Keratinocyte (primary cell): Measurements from ENCODE around the gene HIVEP2. TPM values are rescaled to one million over a fixed set of nuclear protein-coding genes. Genes with fewer than 3 reads are reported as not detected.

Source experiments
- DNase-seq: peaks from one replicate; pipeline ENCODE4 v3.0.0-alpha.2; 2011; ENCODE audit warnings: low read depth, missing footprints, low spot score
- FAIRE-seq: peaks from 2 replicates; lab custom pipeline; 2011; peaks lifted over from hg19 to GRCh38; lab: Jason Lieb, UNC
- H2AFZ ChIP-seq: 2 replicates; pipeline ENCODE4 v1.6.0; 2012; ENCODE audit warnings: low read length, control low read depth, inconsistent platforms; ENCODE audit not compliant: control insufficient read depth
- H3K27ac ChIP-seq: 2 replicates; pipeline ENCODE4 v1.5.1; 2011; ENCODE audit warnings: low read length; ENCODE audit not compliant: control insufficient read depth, insufficient read depth
- H3K27me3 ChIP-seq: 3 replicates; pipeline ENCODE4 v1.6.0; 2011; ENCODE audit warnings: low read length; ENCODE audit not compliant: control insufficient read depth, insufficient read depth; ENCODE audit errors: extremely low read depth
- H3K36me3 ChIP-seq, 2 experiments: 2 replicates in 1 of 2; 3 replicates in 1 of 2; pipeline ENCODE4 v1.5.1; 2011; ENCODE audit warnings: low read length in 2 of 2, mild to moderate bottlenecking in 1 of 2; ENCODE audit not compliant: control insufficient read depth in 2 of 2, insufficient read depth in 2 of 2; ENCODE audit errors: extremely low read depth in 1 of 2
- H3K4me1 ChIP-seq: 3 replicates; pipeline ENCODE4 v1.5.1; 2011; ENCODE audit warnings: low read length; ENCODE audit not compliant: control insufficient read depth, insufficient read depth; ENCODE audit errors: extremely low read depth
- H3K4me2 ChIP-seq: 3 replicates; pipeline ENCODE4 v1.6.0; 2011; ENCODE audit warnings: low read depth, low read length; ENCODE audit not compliant: control insufficient read depth, insufficient read depth; ENCODE audit errors: extremely low read depth
- H3K4me3 ChIP-seq, 3 experiments: fragments of 200-600 bp in 1 of 3; sonication (generic) in 1 of 3; 2 replicates in 2 of 3; 3 replicates in 1 of 3; pipeline ENCODE4 v1.5.1; 2011 to 2016; ENCODE audit warnings: low read length in 3 of 3, mild to moderate bottlenecking in 3 of 3, control low read depth in 2 of 3, inconsistent platforms in 1 of 3, low read depth in 1 of 3, mixed read lengths in 1 of 3, mixed run types in 1 of 3, moderate library complexity in 1 of 3; ENCODE audit not compliant: control insufficient read depth in 2 of 3, insufficient read depth in 2 of 3; ENCODE audit errors: extremely low read depth in 1 of 3
- H3K79me2 ChIP-seq: 2 replicates; pipeline ENCODE4 v1.6.0; 2012; ENCODE audit warnings: low read length; ENCODE audit not compliant: control insufficient read depth, insufficient read depth
- H3K9ac ChIP-seq: 3 replicates; pipeline ENCODE4 v1.6.0; 2011; ENCODE audit warnings: low read length; ENCODE audit not compliant: control insufficient read depth, insufficient read depth; ENCODE audit errors: extremely low read depth
- H3K9me1 ChIP-seq: 3 replicates; pipeline ENCODE4 v1.6.0; 2011; ENCODE audit warnings: low read length; ENCODE audit not compliant: control insufficient read depth, insufficient read depth; ENCODE audit errors: extremely low read depth
- H3K9me3 ChIP-seq: 2 replicates; pipeline ENCODE4 v1.5.1; 2012; ENCODE audit warnings: low read depth, low read length; ENCODE audit not compliant: control insufficient read depth
- H4K20me1 ChIP-seq: 3 replicates; pipeline ENCODE4 v1.6.0; 2011; ENCODE audit warnings: low read length; ENCODE audit not compliant: control insufficient read depth, insufficient read depth; ENCODE audit errors: extremely low read depth
- CTCF ChIP-seq, 3 experiments: IDR thresholded peaks in 1 of 3; conservative IDR thresholded peaks in 1 of 3; optimal IDR thresholded peaks in 1 of 3; 2 replicates in 2 of 3; 3 replicates in 1 of 3; pipeline versions ENCODE3 to v1.5.1; 2011; ENCODE audit warnings: low read length in 3 of 3, mild to moderate bottlenecking in 3 of 3, moderate library complexity in 2 of 3, control low read depth in 1 of 3, inconsistent platforms in 1 of 3; ENCODE audit not compliant: insufficient read depth in 2 of 3; ENCODE audit errors: extremely low read depth in 1 of 3
- EZH2 ChIP-seq: IDR thresholded peaks from one replicate; pipeline ENCODE4 v1.6.1; 2012; ENCODE audit warnings: inconsistent platforms, mild to moderate bottlenecking, low read length, moderate library complexity
- dilution Hi-C: fragments of 300-500 bp; cut with MboI; formaldehyde crosslinking; loops from one replicate; pipeline ENCODE4 v1.7.0; 2020; ENCODE audit warnings: low sequenced_read_pairs; ENCODE audit not compliant: extremely low pct_ligation_motif_present
- polyA plus RNA-seq, 5 experiments: library from polyadenylated mRNA; depleted of rRNA in 3 of 5; stranded (reverse) in 3 of 5; stranded (forward) in 1 of 5; unstranded in 1 of 5; fragments of >200 nt; gene quantifications; 1 replicate in 1 of 5; 2 replicates in 3 of 5; 3 replicates in 1 of 5; pipeline versions ENCODE4 v1.2.1 to v1.2.3, GENCODE V29; 2011 to 2012; ENCODE audit warnings: missing spikeins in 2 of 5, low read depth in 1 of 5, low replicate concordance in 1 of 5

HIVEP2 gene
- polyA plus RNA-seq, 1 donor (not counting 4 experiments of a cell fraction or from before 2014, with no cell fraction given) = 8.9 TPM

- H3K9me3 ChIP-seq = no peaks in the 10 kb centered on the region
- H4K20me1 ChIP-seq = no peaks in the 10 kb centered on the region
- TF ChIP-seq CTCF (optimal IDR thresholded peaks at IDR 0.05 in 1 of 3, IDR thresholded peaks at IDR 0.05 in 1 of 3, conservative IDR thresholded peaks at IDR 0.05 in 1 of 3; ENCODE audit: extremely low read depth in 1 of 3, insufficient read depth in 2 of 3, low read length in 3 of 3) (no peak), EZH2 (no peak)
- DNase-seq (no peak), FAIRE-seq (no peak)
- no peak overlapping the region for H3K4me3 ChIP-seq
- dilution Hi-C loops = no loop called here
- H3K9ac ChIP-seq = no peak overlapping the region
- H3K79me2 ChIP-seq = peaks cover 19% of the 10 kb centered on the region
- H3K27me3 ChIP-seq = no peaks in the 10 kb centered on the region
- H3K9me1 ChIP-seq = no peaks in the 10 kb centered on the region
- H2AFZ ChIP-seq = no peak overlapping the region
- H3K36me3 ChIP-seq = no peaks in the 10 kb centered on the region
- no peak overlapping the region for H3K4me2 ChIP-seq
- peak overlapping the region; percentile 65 for H3K27ac ChIP-seq
- H3K4me1 ChIP-seq = peaks cover 10% of the 10 kb centered on the region
Measured at GRCh38 chr6:142925575-142926110, 19.3 kb downstream of the HIVEP2 start.

- Histone ChIP-seq H3K9ac (no peak overlapping the region), H2AFZ (no peak overlapping the region), H4K20me1 (no peaks in the 10 kb centered on the region), H3K9me3 (no peaks in the 10 kb centered on the region), H3K79me2 (peaks cover 2% of the 10 kb centered on the region), H3K27me3 (no peaks in the 10 kb centered on the region), H3K36me3 (peaks cover 0 to 3% of the 10 kb centered on the region in 2 experiments), H3K27ac (no peak overlapping the region), H3K9me1 (no peaks in the 10 kb centered on the region), H3K4me3 (no peak overlapping the region), H3K4me1 (no peaks in the 10 kb centered on the region), H3K4me2 (no peak overlapping the region)
- FAIRE-seq (no peak), DNase-seq (no peak)
- dilution Hi-C loops = no loop called here
- no peak for TF ChIP-seq CTCF (optimal IDR thresholded peaks at IDR 0.05 in 1 of 3, IDR thresholded peaks at IDR 0.05 in 1 of 3, conservative IDR thresholded peaks at IDR 0.05 in 1 of 3; ENCODE audit: extremely low read depth in 1 of 3, insufficient read depth in 2 of 3, low read length in 3 of 3)
- TF ChIP-seq EZH2 = no peak
Measured at GRCh38 chr6:142918339-142919042, 26.5 kb downstream of the HIVEP2 start.
